DMS 273 (cell line): ENCODE results near the gene MRPL43.
A peak's percentile ranks its signal among the peaks of the same experiment; 100 is the strongest.

Experiments used
- DNase-seq: peaks from one replicate; lab custom pipeline; 2025; ENCODE audit not compliant: unreplicated experiment; lab: John Stamatoyannopoulos, UW

Gene MRPL43

DNA sequence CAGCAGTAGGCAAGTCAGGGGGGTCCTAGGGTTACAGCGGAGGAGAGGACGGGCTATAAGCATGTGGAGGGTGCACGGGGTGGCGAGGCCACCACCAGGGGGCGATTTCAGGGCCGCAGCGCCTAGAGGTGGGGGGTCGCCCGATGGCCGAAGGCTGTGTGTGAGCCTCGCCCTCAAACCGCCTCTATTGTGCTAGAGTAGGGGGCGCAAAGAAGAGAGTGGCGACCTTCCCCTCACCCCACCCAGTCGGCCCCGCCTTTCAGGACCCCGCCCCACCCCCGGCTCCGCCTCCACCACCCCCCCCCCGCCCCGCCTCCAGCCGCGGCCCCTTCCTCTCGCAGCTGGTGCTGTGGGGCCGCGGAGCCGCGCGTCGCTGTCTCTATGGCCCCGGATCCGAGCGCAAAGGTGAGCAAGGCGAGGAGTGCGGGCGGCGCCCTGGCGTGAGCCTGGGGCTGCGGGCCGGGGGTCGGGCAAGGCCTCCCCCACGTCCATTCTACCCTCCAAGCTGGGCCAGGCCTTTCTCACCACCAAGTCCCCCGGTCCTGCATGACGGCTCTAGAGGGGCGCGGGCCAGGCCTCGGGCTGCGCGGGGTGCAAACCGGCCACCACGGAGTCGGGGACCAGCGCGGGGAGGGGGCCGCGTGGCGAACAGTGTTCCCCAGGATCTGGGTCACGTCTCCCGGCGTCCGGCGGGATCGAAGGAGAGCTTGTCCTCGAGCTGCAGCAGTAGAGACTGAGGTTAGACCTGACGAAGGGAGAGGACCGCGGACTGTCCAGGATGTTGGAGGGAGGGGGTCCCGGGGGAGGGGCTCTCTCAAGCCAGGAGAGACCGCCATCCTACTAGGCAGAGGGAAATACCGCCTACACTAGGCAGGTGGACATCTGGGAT lies 17.9 kb downstream of the MRPL43 start, which contains the start of gene SEMA4G:
Gene SEMA4G (plus strand): TSS at position 318 of the 889 bp plus-strand sequence. CDS start 3,409 bp downstream, outside the sequence.
- DNase-seq: peak; percentile 73

DNA sequence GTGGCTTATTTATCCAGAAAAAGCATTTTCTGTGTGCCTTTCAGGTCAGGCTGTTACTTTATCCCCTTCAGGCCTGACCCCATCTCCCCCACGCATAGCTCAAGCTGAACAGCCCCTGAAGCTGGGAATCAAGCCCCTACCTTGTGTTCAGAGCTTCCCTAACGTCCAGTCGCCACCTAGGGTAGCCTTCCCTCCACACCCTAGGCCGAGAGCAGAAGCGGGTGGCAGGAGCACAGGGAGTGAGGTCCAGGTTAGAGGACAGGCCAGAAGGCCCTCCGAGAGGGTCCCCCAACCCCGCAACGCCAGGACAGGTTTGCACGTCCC lies 18.5 kb downstream of the MRPL43 start:
- no peak for DNase-seq

GRCh38 chr10:100968062-100968736 lies 19.1 kb downstream of the MRPL43 start:
- DNase-seq: no peak

DNA sequence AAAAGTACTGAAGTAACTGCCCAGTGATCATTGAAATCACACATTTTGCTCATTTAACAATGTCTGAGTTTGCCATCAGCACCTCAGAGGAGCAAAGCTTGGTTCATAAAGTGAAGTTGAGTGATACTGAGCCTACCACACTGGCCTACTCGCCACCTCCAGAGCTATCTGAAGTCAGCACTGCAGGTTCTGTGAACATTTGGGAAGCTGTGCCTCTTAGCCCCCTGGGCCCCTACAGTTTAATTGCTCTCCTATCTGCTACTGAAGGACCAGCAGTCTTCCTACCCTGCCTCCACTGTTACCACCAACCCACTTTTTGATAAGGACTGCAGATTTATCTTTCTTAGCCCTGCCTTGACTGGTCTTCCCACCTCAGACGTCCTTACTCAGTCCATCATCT lies 20.0 kb downstream of the MRPL43 start:
- DNase-seq: no peak

- DNase-seq: no peak
Measured at GRCh38 chr10:100966887-100967286, 20.4 kb downstream of the MRPL43 start.

DNA sequence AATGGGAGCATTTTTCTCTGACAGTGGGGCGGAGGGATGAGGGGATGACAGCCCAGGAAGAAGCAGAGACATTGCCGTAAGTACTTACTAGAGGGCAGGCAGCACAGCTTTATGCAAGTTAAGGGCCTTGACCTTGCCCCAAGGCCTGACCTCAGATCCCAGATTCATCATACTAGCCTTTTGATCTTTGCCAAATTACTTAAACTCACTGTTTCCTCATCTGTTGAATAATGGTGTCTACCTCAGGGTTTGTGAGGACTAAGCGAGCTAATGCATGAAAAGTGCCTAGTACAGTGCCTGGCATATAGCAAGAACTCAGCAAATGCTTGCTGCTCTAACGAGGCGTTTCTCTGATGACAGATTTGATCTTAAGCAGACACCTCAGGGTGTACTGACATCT lies 21.5 kb downstream of the MRPL43 start:
- no peak for DNase-seq

- DNase-seq: no peak
Measured at GRCh38 chr10:100963826-100964225, 23.5 kb downstream of the MRPL43 start.

GRCh38 chr10:100962351-100963080 lies 24.8 kb downstream of the MRPL43 start:
- DNase-seq: no peak

GRCh38 chr10:100960251-100960650 lies 27.0 kb downstream of the MRPL43 start:
- DNase-seq: no peak

GRCh38 chr10:100948916-100949315 lies 38.4 kb downstream of the MRPL43 start:
- DNase-seq: no peak

DNA sequence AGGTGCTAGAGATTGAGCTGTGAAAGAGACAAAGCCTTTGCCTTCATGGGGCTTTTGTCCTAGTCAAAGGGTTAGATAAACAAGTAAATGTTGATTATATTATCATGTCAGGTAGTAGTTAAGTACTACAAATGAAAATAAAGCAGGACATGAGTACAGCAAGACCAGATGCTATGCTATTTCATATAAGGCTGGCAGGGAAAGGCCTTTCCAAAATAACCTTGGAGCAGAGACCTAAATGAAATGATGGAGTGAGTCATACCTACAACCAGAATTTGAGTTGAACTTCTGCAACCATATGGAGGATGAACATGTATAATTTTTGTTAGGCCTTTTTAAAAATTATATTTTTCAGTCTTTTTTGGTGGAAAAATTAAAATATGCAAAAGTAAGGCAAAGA lies 41.5 kb downstream of the MRPL43 start:
- DNase-seq: no peak

- DNase-seq: no peak
Measured at GRCh38 chr10:100943508-100943907, 43.8 kb downstream of the MRPL43 start.

DNA sequence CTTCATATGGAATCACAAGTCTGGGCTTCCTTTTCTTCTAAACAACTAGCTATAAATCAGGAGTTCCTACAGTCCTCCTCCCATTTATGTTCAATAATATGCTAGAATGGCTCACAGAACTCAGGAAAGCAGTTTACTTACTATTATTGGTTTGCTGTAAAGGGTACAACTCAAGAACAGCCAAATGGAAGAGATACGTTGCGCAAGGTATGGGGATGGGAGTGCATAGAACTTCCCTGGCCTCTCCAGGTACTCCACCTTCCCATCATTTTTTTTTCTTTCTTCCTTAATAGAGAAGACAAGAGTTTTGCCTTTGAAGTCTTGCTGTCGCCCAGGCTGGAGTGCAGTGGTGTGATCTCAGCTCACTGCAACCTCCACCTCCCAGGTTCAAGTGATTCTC lies 45.1 kb downstream of the MRPL43 start:
- DNase-seq: no peak

- no peak for DNase-seq
Measured at GRCh38 chr10:100939763-100940344, 47.4 kb downstream of the MRPL43 start.
